Spinal cord (tissue), 10 donors: Measurements from ENCODE around the gene UBE2J1. TPM values are rescaled to one million over a fixed set of nuclear protein-coding genes. Genes with fewer than 3 reads are reported as not detected.
A peak's percentile ranks its signal among the peaks of the same experiment; 100 is the strongest.
"Not testable (repeated sequence)": the region's sequence is repeated elsewhere in the genome, so short reads cannot be mapped to it uniquely, and the experiment has no call there.

Source experiments
- DNase-seq, 6 donors: peaks; one replicate each; pipeline versions ENCODE4 v3.0.0 to v3.0.0-alpha.2; 2013 to 2015; ENCODE audit warnings: low spot score in 6 of 6, low read depth in 4 of 6
- H3K27ac ChIP-seq: one replicate; pipeline ENCODE4 v1.5.1; 2013; ENCODE audit warnings: low read depth, low read length, control low read depth
- H3K27me3 ChIP-seq: one replicate; pipeline ENCODE4 v1.6.1; 2013; ENCODE audit warnings: low read length; ENCODE audit not compliant: control insufficient read depth, insufficient read depth
- H3K36me3 ChIP-seq: one replicate; pipeline ENCODE4 v1.6.1; 2013; ENCODE audit warnings: low read length; ENCODE audit not compliant: control insufficient read depth, insufficient read depth
- H3K4me1 ChIP-seq: one replicate; pipeline ENCODE4 v1.6.1; 2013; ENCODE audit warnings: low read length; ENCODE audit not compliant: control insufficient read depth, insufficient read depth
- H3K4me3 ChIP-seq: one replicate; pipeline ENCODE4 v1.5.1; 2013; ENCODE audit warnings: low read depth, low read length, control low read depth
- H3K9me3 ChIP-seq: one replicate; pipeline ENCODE4 v1.6.1; 2013; ENCODE audit warnings: low read length; ENCODE audit not compliant: control insufficient read depth, insufficient read depth
- WGBS: methylation state at CpG from one replicate; pipeline ENCODE4 v1.1.5; 2013; ENCODE audit warnings: missing lambda C conversion rate; ENCODE audit not compliant: insufficient coverage; 5-methylcytosine and 5-hydroxymethylcytosine counted together
- polyA plus RNA-seq, 2 donors: library from polyadenylated mRNA; unstranded; fragments of 120-200 nt; gene quantifications; one replicate each; pipeline ENCODE4 v1.2.1, GENCODE V29; 2013; ENCODE audit not compliant: insufficient read length in 2 of 2
- total RNA-seq, 2 donors: library from RNA; depleted of rRNA in 1 of 2; stranded (reverse); fragments of 120-200 nt in 1 of 2; fragments of >200 nt in 1 of 2; gene quantifications; one replicate each; pipeline versions ENCODE4 v1.2.3 to v1.2.4, GENCODE V29; 2013 to 2014
- donor health status: healthy.

Gene UBE2J1
- total and polyA plus RNA-seq, 4 donors = 38.1 to 66.0 (median 50.5) TPM

- H3K27ac ChIP-seq = no peak overlapping the region
- H3K4me3 ChIP-seq = no peak overlapping the region
- no peaks in the 10 kb centered on the region for H3K9me3 ChIP-seq
- no peaks in the 10 kb centered on the region for H3K27me3 ChIP-seq
- peaks cover 29% of the 10 kb centered on the region for H3K4me1 ChIP-seq
- WGBS = 91% methylated on average over 6 of the region's 7 CpGs
- H3K36me3 ChIP-seq = no peaks in the 10 kb centered on the region
- peak in 1 of 6 donors; percentile 20 for DNase-seq
Measured at GRCh38 chr6:89314692-89315091, 37.8 kb downstream of the UBE2J1 start.

DNA sequence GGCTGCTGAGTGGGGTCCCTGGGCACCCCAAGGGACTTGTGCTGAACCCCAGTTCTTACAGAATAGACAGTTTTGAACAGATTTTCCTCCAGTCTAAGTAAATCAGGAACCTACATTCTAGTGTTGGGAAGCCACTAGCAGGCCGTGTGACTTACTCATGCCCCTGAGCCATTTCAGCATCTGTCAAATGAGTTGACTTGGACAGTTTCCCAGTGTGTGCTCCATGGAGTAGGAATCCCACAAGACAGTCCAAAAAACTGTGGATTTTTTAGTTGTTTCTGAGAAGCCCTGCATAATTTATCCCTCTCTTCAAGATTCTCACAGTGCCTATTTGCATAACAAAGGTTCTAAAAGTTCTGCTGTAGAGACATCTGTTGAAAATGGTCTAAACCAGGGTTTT lies 39.5 kb downstream of the UBE2J1 start:
- no peak overlapping the region for H3K4me3 ChIP-seq
- H3K27me3 ChIP-seq = no peaks in the 10 kb centered on the region
- WGBS = no CpG with 5 or more reads among the region's 1 CpG
- H3K27ac ChIP-seq = peak overlapping the region; percentile 86
- peaks cover 29% of the 10 kb centered on the region for H3K4me1 ChIP-seq
- no peaks in the 10 kb centered on the region for H3K9me3 ChIP-seq
- no peaks in the 10 kb centered on the region for H3K36me3 ChIP-seq
- DNase-seq = peak in 5 of 6 donors; percentile 30 to 86 (median 40)

- Histone ChIP-seq H3K36me3 (no peaks in the 10 kb centered on the region), H3K27ac (peak overlapping the region; percentile 86), H3K9me3 (no peaks in the 10 kb centered on the region), H3K27me3 (no peaks in the 10 kb centered on the region), H3K4me1 (peaks cover 29% of the 10 kb centered on the region), H3K4me3 (peak overlapping the region; percentile 12)
- 33% methylated on average over 8 of the region's 9 CpGs for WGBS
- DNase-seq = peak; percentile 55 to 91 (median 62)
Measured at GRCh38 chr6:89311853-89312531, 40.5 kb downstream of the UBE2J1 start.

DNA sequence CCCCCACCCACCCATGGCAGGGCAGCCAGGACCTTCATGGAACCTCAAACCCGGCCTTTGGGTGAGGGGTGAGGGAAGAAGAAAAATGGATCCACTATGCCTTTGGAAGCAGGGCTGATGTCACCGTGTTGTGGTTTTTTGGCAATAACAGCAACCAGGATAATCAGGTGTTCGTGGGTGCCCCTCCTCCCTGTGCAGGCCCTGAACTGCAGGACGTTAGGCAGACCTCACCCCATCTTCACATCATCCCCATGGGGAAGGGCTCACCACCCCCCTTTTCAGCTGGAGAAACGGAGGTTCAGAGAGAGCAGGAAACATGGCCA lies 41.0 kb downstream of the UBE2J1 start:
- DNase-seq = no peak
- Histone ChIP-seq H3K27me3 (no peaks in the 10 kb centered on the region), H3K4me1 (peaks cover 29% of the 10 kb centered on the region), H3K36me3 (no peaks in the 10 kb centered on the region), H3K9me3 (no peaks in the 10 kb centered on the region), H3K27ac (peak overlapping the region; percentile 86), H3K4me3 (peak overlapping the region; percentile 12)
- WGBS = 42% methylated on average over 5 of the region's 5 CpGs

GRCh38 chr6:89310929-89311328 lies 41.6 kb downstream of the UBE2J1 start:
- 76% methylated on average over 7 of the region's 11 CpGs for WGBS
- H3K4me1 ChIP-seq = peaks cover 29% of the 10 kb centered on the region
- H3K27me3 ChIP-seq = no peaks in the 10 kb centered on the region
- H3K27ac ChIP-seq = no peak overlapping the region
- H3K9me3 ChIP-seq = no peaks in the 10 kb centered on the region
- H3K36me3 ChIP-seq = no peaks in the 10 kb centered on the region
- DNase-seq = no peak
- H3K4me3 ChIP-seq = no peak overlapping the region

DNA sequence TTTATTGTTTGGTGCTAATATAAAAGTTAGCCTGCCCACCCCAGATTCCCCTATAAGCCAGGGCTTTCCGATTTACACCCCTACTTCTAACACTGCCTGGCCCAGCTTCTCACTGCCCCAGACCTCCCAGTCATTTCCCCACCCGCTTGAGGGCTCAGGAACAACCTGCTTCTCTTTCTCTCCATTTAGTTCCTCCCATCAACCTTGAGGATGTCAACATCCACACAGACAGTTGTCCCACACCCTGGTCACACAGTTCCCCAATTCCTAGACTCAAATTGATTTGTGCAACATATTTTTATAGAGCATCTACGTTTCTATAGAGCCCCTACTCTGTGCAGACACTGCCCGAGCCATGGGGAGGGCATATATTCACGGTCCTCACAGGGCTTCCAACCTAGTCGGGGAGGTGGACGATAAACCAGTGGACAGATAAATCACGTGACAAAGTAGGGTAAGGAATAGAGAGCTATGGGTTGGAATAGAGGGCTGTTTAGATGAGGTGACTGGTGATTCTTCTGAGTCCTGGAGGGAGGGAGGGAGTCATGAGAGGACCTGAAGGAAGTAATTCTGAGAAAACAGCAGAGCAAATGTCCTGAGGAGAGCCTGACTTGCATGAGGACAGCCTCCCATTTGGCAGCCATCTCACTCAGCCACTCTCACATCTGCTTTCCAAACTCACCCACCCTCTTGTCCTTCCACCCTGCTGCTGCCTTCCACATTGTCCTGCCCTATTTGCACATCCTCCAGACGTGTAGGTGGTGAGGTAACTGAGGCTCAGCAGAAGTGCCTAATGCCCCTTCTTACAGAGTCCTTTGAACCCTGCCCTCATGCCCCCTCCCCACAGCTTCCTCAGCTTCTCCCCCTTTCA lies 43.8 kb downstream of the UBE2J1 start:
- H3K27me3 ChIP-seq = no peaks in the 10 kb centered on the region
- no peak overlapping the region for H3K27ac ChIP-seq
- H3K4me1 ChIP-seq = peaks cover 29% of the 10 kb centered on the region
- no peaks in the 10 kb centered on the region for H3K9me3 ChIP-seq
- H3K4me3 ChIP-seq = no peak overlapping the region
- 84% methylated on average over 7 of the region's 9 CpGs for WGBS
- no peaks in the 10 kb centered on the region for H3K36me3 ChIP-seq
- no peak for DNase-seq

DNA sequence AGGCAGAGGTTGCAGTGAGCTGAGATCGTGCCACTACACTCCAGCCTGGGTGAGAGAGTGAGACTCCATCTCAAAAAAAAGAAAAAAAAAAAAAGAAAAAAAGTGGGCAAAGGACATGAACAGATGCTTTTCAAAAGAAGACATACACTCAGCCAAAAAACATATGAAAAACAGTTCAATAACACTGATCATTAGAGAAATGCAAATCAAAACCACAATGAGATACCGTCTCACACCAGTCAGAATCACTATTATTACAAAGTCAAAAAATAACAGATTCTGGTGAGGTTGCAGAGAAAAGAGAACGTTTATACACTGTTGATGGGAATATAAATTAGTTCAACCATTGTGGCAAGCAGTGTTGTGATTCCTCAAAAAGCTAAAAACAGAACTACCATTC lies 48.0 kb downstream of the UBE2J1 start:
- H3K4me3 ChIP-seq, H3K4me1 ChIP-seq, H3K9me3 ChIP-seq, H3K27me3 ChIP-seq, H3K36me3 ChIP-seq, H3K27ac ChIP-seq, DNase-seq: not testable (repeated sequence)
- WGBS = no CpG with 5 or more reads among the region's 3 CpGs

DNA sequence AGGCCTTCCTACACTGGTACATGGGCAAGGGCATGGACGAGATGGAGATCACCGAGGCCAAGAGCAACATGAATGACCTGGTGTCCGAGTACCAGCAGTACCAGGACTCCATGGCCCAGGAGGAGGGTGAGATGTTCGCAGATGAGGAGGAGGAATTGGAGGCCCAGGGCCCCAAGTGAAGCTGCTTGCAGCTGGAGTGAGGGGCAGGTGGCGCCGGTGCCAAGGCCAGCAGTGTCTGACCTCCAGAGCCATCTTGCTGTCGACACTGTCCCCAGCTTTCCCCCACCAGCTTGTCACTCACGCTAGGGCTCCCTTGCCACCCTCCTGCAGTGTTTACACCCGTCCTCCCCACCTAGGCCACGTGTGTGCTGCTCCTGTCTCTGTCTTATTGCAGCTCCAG lies 49.6 kb downstream of the UBE2J1 start:
- WGBS = 89% methylated on average over 8 of the region's 10 CpGs

DNA sequence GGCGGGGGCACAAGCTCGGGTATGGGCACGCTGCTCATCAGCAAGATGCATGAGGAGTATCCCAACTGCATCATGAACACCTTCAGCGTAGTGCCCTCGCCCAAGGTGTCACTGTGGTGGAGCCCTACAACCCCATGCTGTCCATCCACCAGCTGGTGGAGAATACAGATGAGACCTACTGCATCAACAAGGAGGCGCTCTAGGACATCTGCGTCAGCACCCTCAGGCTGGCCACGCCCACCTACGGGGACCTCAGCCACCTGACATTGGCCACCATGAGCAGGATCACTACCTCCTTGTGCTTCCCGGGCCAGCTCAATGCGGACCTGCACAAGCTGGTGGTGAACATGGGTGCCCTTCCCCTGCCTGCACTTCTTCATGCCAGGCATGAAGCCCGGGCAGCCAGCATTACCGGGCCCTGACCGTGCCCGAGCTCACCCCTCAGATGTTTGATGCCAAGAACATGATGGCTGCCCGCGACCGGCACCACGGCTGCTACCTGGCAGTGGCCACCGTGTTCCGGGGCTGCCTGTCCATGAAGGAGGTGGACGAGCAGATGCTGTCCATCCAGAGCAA lies 50.2 kb downstream of the UBE2J1 start:
- WGBS = 90% methylated on average over 22 of the region's 22 CpGs

More for the DNA sequence above, 49.6 kb downstream of the UBE2J1 start:
- DNase-seq = no peak
- H3K36me3 ChIP-seq = no peaks in the 10 kb centered on the region
- peaks cover 3% of the 10 kb centered on the region for H3K9me3 ChIP-seq
- no peak overlapping the region for H3K27ac ChIP-seq
- no peak overlapping the region for H3K4me3 ChIP-seq
- no peaks in the 10 kb centered on the region for H3K27me3 ChIP-seq
- peaks cover 8% of the 10 kb centered on the region for H3K4me1 ChIP-seq

More for the DNA sequence above, 50.2 kb downstream of the UBE2J1 start:
- no peak for DNase-seq
- Histone ChIP-seq H3K4me1 (peaks cover 8% of the 10 kb centered on the region), H3K36me3 (no peaks in the 10 kb centered on the region), H3K4me3 (no peak overlapping the region), H3K27me3 (no peaks in the 10 kb centered on the region), H3K27ac (no peak overlapping the region), H3K9me3 (peaks cover 3% of the 10 kb centered on the region)
